Measurements from ENCODE around the gene PAFAH2.

The PAFAH2 gene

GRCh38 chr1:25997828-25998761 lies at the start of gene PAFAH2:
Gene PAFAH2, minus strand, starts transcription at chr1:25998063. Its CDS starts 7,247 bp downstream, at chr1:25990816.
- peak; percentile 99 for DNase-seq

DNA sequence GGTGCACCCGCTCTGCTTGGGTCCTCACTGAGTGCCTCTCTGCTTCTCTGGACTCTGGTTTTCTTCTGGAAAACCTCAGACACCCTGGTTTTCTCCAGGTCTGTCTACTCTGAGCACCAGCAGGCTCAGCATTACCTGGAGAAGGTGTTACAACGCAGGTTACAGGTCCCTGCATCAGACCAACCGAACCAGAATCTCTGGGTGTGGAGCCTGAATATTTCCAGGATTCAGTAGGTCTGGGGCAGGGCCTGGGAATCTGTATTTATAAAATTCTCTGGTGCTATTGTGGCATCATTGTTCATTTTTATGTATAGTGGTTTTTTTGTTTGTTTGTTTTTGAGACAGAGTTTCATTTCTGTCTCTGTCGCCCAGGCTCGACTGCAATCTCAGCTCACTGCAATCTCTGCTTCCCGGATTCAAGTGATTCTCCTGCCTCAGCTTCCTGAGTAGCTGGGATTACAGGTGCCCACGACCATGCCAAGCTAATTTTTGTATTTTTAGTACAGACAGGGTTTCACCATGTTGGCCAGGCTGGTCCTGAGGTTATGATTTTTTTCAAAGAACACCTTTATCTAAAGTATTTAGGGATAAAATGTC lies 49.5 kb upstream of the PAFAH2 start:
- DNase-seq: no peak

GRCh38 chr1:26046246-26047095 lies 48.6 kb upstream of the PAFAH2 start:
- no peak for DNase-seq

GRCh38 chr1:26045722-26046245 lies 47.9 kb upstream of the PAFAH2 start, which contains the start of gene SLC30A2:
Gene SLC30A2, minus strand, starts transcription at chr1:26046118. Its CDS starts 222 bp downstream, at chr1:26045896.
- DNase-seq: no peak

- DNase-seq: no peak
These were observed 47.3 kb upstream of the PAFAH2 start for GRCh38 chr1:26044971-26045721.

DNA sequence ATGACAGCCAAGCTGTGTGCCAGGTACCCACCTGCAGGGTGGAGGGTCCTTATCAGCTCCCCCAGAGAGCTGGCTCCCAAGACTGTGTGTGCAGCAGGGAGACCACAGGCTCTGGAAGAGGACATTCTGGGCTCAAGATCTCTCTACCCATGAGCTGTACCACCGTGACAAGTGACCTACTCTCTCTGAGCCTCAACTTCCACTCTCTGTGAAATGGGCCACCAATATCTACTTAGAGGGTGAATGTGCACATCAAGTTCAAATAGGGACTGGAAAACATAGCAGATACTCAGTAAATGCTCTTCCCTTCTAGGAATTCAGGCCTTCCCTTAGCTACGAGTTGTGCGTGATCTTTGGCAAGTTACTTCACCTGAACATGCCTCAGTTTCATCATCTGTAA lies 46.6 kb upstream of the PAFAH2 start:
- no peak for DNase-seq

DNA sequence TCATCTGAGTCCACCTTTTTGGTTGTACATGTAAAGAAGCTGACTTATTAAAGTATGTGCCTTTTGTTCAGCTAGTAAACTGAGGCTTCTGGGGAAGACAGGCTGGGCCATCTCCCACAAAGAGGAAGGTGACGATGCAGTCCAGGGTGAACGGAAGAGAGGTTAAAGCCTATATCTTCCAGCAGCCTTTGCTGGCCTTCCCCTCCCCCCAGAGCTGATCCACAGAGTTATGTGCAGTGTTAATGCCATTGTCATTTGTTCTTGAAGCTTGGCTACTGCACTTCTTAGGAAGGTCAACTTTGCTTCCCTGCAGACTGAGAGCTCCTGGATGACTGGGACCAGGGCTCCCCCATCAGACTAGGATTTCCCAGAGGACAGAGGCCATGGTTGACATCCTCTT lies 45.9 kb upstream of the PAFAH2 start:
- no peak for DNase-seq

GRCh38 chr1:26041978-26042377 lies 44.1 kb upstream of the PAFAH2 start:
- no peak for DNase-seq

GRCh38 chr1:26041401-26041800 lies 43.5 kb upstream of the PAFAH2 start:
- DNase-seq: no peak

- no peak for DNase-seq
These were observed 41.0 kb upstream of the PAFAH2 start for GRCh38 chr1:26038904-26039303.

- no peak for DNase-seq
These were observed 40.6 kb upstream of the PAFAH2 start for GRCh38 chr1:26038477-26038876.

GRCh38 chr1:26037904-26038303 lies 40.0 kb upstream of the PAFAH2 start:
- DNase-seq: no peak

GRCh38 chr1:26036756-26037281 lies 39.0 kb upstream of the PAFAH2 start:
- DNase-seq: no peak

DNA sequence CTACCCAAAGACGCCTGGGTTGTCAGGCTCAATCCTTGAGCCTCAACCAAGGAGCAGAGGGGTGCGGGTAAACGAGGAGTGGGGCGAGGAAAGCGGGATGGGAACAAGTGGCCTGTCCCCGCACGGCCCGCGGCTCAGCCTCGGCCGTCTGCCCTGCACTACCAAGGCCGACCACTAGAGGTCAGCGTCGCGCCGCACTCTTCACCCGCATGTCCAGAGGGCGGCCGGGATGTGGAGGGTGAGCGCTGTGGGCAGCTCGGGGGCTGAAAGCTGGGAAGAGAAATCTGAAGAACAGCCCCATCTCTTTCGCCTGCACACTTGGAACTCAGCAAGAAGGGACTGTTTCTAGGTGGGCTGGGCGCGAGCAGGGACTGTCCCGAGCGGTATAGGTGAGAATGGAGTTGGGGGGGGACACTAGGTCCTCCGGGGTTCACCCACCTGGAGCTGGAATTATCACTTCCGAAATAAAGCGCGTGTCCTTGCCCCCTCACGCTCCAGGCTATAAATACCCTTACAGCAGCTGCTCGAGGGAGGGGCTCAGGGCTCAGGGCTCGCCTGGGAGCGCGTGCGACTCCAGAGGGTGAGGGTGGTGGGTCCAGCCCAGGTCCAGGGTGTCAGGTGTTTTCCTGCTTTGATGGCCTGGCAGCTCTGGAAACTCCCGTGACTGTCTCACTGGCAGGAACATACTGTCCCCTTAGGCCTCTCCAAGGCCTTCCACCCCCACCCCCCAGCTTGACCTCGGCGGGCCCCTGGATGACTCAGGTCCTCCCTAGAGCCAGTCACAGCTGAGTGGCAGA lies 38.3 kb upstream of the PAFAH2 start:
- peak; percentile 79 for DNase-seq

DNA sequence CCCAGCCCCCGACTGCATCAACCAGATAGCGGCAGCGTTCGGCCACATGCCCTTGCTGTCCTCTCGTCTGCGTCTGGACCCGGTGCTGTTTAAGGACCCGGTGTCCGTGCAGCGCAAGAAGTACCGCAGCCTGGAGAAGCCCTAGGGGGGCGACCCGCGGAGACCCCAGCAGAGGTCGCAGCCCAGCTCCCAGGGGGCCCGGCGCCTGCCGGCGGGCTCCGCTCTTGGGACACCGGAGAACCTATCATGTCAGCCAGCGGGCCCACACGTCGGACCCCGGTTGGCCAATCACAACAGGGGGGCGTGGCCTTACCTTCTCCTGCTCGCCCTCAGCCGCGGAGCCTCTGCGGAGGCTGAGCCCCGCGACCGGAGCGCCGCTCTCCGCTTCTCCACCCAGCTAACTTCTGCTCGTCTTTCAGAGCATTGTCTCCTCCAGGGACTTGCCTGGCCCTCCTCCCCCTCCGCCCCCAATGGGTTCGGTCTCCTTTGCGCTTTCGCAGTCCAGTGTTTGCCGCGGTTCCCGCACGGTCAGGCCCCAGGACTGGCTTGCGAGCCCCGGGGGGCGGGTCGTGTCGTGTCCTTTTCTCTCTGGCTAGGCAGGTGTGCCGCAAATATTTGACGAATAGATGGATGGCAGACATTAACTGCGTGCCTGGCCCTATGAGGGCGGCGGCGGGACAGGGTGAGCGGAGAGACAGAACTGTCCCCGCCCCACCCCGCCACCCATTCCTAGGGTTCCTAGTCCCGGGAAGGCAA lies 37.5 kb upstream of the PAFAH2 start:
- peak; percentile 94 for DNase-seq

DNA sequence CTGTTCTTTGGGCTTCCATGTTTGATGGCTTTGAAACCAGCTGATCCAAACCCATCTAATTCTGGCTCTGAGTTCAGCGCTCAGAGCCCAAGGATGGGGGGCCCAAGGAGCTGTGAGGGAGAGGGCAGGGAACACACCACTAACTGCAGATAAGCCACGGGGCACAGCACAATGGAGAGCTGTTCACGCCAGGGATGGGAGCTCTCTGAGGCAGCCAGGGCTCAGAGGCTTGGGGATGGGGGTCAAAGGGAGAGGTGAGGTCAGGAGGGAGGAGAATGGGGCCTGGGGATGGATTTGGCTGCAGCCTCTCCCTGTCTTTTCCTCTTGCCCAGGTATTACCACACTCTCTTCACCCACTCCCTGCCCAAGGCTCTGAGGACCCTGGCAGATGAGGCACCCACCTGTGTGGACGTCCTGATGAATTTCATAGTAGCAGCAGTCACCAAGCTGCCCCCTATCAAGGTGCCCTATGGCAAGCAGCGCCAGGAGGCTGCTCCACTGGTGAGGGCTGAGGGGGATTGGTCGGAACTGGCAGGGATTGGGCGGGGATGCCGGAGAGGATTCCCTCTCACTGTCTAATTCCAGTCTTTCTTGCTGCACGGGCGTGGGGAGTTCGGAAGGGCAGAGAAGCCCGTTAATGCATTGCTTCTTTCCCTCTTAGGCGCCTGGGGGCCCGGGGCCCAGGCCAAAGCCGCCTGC lies 36.8 kb upstream of the PAFAH2 start:
- DNase-seq: no peak

GRCh38 chr1:26032656-26033357 lies 34.9 kb upstream of the PAFAH2 start:
- DNase-seq: no peak

DNA sequence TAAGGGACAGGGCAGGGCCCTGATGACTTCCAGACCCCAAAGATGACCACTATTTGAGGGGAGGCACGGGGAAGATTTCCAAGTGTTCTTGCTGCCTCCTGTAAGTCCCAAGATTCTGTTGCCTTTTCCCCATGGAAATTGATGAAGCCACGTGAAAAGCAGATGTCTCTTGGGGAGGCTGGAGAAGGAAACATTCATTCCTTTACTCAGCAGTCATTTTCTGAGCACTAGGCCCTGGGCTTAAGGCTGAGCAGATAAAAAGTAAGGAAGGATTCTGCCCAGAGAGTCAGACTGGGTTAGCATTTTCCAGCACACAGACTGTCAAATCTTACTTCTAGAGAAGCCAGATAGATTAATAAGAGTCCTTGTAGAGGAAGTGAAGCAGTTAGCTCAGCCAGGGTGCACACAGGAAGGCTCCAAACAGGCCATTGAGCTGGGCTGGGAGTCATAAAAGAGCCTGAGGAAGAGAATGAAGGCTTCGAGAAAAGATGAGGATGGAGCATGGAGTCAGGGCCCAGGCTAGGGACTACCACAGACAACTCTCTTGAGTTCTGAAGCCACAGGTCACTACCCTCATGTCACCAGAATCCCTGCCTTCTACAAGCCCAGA lies 33.9 kb upstream of the PAFAH2 start:
- no peak for DNase-seq

GRCh38 chr1:26031196-26031595 lies 33.3 kb upstream of the PAFAH2 start:
- no peak for DNase-seq

Measured in CD4-positive, alpha-beta T cell treated with Interleukin-12 subunit alpha and Interleukin-12 subunit beta, for 1 hour (primary cell).